Measurements from ENCODE around the gene LUC7L2.
"Not testable (repeated sequence)": the region's sequence is repeated elsewhere in the genome, so short reads cannot be mapped to it uniquely, and the experiment has no call there.

LUC7L2 gene

DNA sequence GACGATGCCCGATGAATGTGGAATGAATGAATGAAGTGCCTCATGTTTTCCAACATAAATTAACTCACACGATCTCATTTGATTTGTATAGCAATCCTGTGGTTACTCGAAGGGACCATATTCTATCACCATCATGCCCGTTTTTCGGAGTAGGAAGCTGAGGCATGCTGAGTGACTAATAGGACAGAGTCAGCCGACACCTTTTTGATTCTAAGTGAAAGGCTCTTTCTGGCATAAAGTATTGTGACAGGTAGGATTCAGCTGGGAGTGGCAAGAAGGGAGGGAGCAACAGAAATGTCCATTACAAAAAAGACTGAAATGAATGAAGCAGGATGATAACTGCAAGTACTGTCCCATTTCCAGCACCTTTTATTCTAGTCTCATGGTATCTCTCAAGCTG is 68.1 kb downstream of the LUC7L2 start:
- no peaks in the 10 kb centered on the region for H3K9me3 Mint-ChIP-seq
- no peak overlapping the region for H3K4me3 Mint-ChIP-seq
- H3K4me1 Mint-ChIP-seq: no peaks in the 10 kb centered on the region
- no peaks in the 10 kb centered on the region for H3K27me3 Mint-ChIP-seq
- ATAC-seq (replicated peaks) (no peak), DNase-seq (no peak)
- no peak overlapping the region for H3K27ac Mint-ChIP-seq
- H3K36me3 Mint-ChIP-seq: peaks cover 19 to 41% of the 10 kb centered on the region in 2 donors

DNA sequence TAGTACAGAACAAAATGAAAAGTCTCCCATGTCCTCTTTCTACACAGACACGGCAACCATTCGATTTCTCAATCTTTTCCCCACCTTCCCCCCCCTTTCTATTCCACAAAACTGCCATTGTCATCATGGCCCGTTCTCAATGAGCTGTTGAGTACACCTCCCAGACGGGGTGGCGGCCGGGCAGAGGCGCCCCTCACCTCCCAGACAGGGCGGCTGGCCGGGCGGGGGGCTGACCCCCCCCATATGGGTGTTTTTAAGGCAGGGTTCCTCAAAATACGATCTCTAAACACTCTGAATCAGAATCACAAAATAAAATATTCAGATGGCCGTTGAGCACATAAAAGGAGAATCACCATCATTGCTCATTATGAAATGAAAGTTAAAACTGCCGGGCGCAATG is 70.0 kb downstream of the LUC7L2 start:
- peaks cover 25 to 47% of the 10 kb centered on the region in 2 donors for H3K36me3 Mint-ChIP-seq
- not testable (repeated sequence) for H3K4me3 Mint-ChIP-seq; H3K9me3 Mint-ChIP-seq; H3K27ac Mint-ChIP-seq; DNase-seq; H3K27me3 Mint-ChIP-seq; ATAC-seq (replicated peaks)
- H3K4me1 Mint-ChIP-seq: peaks cover 3 to 10% of the 10 kb centered on the region in 2 donors

DNA sequence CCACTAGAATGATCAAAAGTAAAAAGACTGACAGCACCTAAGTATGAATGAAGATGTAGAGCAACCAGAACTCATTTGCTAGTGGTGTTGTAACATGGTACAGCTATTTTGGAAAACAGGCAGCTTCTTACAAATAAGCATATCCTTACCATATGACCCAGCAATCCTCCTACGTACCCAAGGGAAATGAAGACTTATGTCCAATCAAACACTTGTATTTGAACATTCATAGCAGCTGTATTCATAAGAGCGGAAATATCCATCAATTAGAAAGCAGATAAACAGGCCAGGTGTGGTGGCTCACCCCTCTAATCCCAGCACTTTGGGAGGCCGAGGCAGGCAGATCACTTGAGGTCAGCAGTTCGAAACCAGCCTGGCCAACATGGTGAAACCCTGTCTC is 70.7 kb downstream of the LUC7L2 start:
- Mint-ChIP-seq H3K9me3 (no peaks in the 10 kb centered on the region), H3K36me3 (peaks cover 22 to 44% of the 10 kb centered on the region in 2 donors)

DNA sequence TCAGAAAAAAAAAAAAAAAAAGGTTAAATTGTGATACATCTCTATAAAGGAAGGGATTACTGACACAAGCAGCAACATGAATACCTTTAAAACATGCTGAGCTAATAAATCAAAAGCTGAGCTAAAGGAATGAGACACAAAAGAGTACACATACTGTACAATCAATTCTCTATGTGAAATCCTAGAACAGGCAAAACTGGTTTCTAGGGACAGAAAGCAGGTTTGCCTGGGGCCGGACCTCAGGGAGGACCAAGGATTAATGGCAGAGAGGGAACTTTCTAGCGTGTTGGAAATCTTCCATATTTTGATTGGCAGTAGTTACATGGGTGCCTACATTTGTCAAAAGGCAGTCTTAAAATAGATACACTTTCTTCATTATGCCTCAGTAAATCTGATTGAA is 71.3 kb downstream of the LUC7L2 start:
- ATAC-seq (replicated peaks): no peak
- no peak overlapping the region for H3K4me3 Mint-ChIP-seq
- no peaks in the 10 kb centered on the region for H3K27me3 Mint-ChIP-seq
- peaks cover 6 to 10% of the 10 kb centered on the region in 2 donors for H3K4me1 Mint-ChIP-seq
- H3K9me3 Mint-ChIP-seq: no peaks in the 10 kb centered on the region
- no peak for DNase-seq
- peaks cover 23 to 46% of the 10 kb centered on the region in 2 donors for H3K36me3 Mint-ChIP-seq
- no peak overlapping the region for H3K27ac Mint-ChIP-seq

More for the DNA sequence above, 70.7 kb downstream of the LUC7L2 start:
- Mint-ChIP-seq H3K4me3 (no peak overlapping the region), H3K27me3 (no peaks in the 10 kb centered on the region), H3K4me1 (peaks cover 4 to 10% of the 10 kb centered on the region in 2 donors), H3K27ac (no peak overlapping the region)
- ATAC-seq (replicated peaks): no peak
- DNase-seq: no peak

DNA sequence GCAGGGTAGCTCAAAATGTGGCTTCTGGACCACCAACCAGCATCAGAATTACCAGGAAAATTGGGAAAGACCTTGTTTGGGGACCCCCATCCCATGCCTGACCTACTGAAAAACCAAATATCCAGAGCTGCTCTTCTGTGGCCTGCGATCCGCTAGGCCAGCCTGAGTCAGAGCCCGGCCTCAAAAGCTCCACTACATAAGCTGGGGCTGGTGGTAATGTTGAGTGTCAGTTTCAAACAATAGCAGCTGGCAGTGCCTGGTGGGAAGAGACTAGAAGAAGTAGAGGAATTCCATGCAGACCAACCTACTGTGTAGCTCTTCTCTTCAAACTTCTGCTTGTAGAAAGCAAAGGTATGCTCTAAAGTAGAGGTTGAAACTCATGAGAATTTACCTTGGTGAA is 71.8 kb downstream of the LUC7L2 start:
- Mint-ChIP-seq H3K36me3 (peaks cover 23 to 46% of the 10 kb centered on the region in 2 donors), H3K27me3 (no peaks in the 10 kb centered on the region), H3K9me3 (no peaks in the 10 kb centered on the region), H3K27ac (no peak overlapping the region), H3K4me3 (no peak overlapping the region), H3K4me1 (peaks cover 6 to 10% of the 10 kb centered on the region in 2 donors)
- ATAC-seq (replicated peaks) (no peak), DNase-seq (no peak)

DNA sequence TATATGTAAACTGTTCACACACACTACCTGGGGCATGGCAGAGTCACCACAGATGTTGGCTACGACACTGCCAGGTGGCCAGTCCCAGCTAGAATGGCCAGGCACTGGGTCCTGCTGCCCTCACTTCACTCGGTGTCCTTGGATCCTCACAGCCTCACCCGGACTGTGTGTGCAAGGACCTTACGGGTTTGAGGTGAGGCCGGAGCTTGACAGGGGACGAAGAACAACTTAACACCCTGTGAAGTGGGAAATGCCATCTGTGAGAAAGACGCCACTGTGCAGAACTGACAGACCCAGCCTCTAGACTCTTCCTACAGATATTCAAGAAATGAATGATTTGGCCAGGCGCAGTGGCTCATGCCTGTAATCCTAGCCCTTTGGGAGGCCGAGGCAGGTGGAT is 77.1 kb downstream of the LUC7L2 start:
- ATAC-seq (replicated peaks) (no peak), DNase-seq (no peak)
- Mint-ChIP-seq H3K27me3 (no peaks in the 10 kb centered on the region), H3K4me3 (no peak overlapping the region), H3K27ac (no peak overlapping the region), H3K4me1 (peaks cover 6 to 10% of the 10 kb centered on the region in 2 donors), H3K9me3 (no peaks in the 10 kb centered on the region), H3K36me3 (peaks cover 31 to 36% of the 10 kb centered on the region in 2 donors)

DNA sequence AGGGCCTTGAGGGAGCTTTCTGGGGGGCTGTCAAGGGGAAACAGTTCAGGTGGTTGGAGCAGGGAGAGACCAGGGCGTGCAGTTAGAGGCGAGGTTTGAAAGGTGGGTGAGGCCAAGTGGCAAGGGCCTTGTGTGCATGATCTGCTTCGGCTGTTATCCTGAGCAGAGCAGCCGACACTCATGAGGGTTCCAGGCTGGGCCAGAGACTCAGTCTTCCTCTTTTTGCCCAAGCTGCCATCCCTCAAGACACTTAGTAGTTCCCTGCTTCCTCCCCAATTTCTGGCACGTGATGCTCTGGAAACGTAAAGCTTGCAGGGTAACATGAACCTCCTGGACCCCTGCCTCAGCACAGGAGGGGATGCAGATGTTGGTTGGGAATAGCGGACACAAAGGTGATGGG is 79.7 kb downstream of the LUC7L2 start:
- Mint-ChIP-seq H3K4me1 (peaks cover 3 to 8% of the 10 kb centered on the region in 2 donors), H3K9me3 (no peaks in the 10 kb centered on the region), H3K36me3 (peaks cover 21 to 30% of the 10 kb centered on the region in 2 donors), H3K27me3 (no peaks in the 10 kb centered on the region), H3K27ac (no peak overlapping the region), H3K4me3 (no peak overlapping the region)
- DNase-seq (no peak), ATAC-seq (replicated peaks) (no peak)

DNA sequence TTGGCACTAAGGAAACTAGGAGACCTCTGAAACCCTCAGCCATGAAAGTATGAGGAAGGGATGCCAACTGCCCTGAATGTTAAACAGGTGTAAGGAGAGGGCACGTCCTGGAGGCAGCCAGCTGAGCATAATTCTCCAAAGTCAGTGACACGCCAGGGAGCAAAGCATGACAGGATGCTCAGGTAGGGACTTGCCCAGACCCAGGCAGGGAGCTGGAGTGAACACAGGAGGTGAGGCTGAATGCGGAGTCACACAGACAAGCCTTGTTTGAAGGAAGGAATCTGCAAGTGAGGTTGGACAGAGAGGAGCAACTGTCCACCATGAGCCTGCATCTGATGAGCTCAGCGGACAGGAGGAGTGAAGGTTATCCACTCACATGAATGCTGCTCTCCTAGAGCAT is 82.3 kb downstream of the LUC7L2 start:
- Mint-ChIP-seq H3K9me3 (no peaks in the 10 kb centered on the region), H3K27ac (no peak overlapping the region), H3K4me1 (peaks cover 0 to 5% of the 10 kb centered on the region in 2 donors), H3K36me3 (peaks cover 10 to 19% of the 10 kb centered on the region in 2 donors), H3K4me3 (no peak overlapping the region), H3K27me3 (no peaks in the 10 kb centered on the region)
- ATAC-seq (replicated peaks) (no peak), DNase-seq (no peak)

DNA sequence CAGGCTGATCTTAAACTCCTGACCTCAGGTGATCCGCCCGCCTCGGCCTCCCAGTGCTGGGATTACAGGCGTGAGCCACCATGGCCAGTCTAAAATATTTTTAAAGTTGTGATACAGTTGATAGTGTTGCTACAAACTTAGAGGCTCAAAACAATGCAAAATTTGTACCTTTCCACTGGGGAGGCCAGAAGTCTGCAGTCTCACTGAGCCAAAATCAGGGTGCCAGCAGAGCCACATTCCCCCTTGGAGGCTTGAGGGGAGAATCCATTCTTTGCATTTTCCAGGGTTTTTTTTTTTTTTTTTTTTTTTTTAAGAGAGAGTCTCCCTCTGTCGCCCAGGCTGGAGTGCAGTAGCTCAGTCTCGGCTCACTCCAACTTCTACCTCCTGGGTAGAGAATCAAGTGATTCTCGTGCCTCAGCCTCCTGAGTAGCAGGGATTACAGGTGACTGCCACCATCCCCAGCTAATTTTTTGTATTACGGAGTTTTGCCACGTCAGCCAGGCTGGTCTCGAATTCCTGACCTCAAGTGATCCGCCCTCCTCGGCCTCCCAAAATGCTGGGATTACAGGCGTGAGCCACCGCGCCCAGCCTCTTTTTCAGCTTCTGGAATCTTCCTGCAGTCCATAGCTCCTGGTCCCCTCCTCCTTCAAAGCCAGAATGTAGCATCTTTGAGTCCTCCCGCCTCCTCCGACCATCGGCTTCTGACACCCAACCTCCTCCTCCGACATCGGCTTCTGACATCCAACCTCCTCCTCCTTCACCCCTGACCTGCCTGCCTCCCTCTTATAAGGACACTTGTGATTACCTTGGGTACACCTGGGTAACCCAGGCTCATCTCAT is 86.6 kb downstream of the LUC7L2 start:
- no peak for ATAC-seq (replicated peaks)
- no peaks in the 10 kb centered on the region for H3K27me3 Mint-ChIP-seq

DNA sequence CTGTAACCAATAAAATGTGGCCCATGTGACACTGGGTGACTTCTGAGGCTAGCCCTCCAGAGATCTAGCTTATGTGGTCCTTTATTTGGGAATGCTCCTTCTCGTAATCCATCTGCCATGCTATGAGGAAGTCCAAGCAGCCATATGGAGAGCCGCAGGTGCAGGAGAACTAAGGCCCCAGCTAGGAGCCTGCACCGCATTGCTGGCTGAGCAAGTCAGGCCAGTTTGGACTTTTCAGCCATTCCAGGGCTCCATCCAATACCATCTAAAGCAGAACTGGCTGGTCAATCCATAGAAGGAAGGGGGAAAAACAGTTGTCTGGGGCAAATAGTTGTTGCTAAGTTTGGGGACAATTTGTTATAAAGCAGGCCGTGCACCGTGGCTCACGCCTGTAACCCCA is 91.2 kb downstream of the LUC7L2 start:
- no peak overlapping the region for H3K27ac Mint-ChIP-seq
- no peaks in the 10 kb centered on the region for H3K9me3 Mint-ChIP-seq
- H3K36me3 Mint-ChIP-seq: no peaks in the 10 kb centered on the region
- no peak overlapping the region for H3K4me3 Mint-ChIP-seq
- no peak for ATAC-seq (replicated peaks)
- no peaks in the 10 kb centered on the region for H3K27me3 Mint-ChIP-seq
- no peaks in the 10 kb centered on the region for H3K4me1 Mint-ChIP-seq
- DNase-seq: no peak

More for the DNA sequence above, 86.6 kb downstream of the LUC7L2 start:
- Mint-ChIP-seq H3K27ac (no peak overlapping the region), H3K9me3 (no peaks in the 10 kb centered on the region), H3K36me3 (peaks cover 0 to 6% of the 10 kb centered on the region in 2 donors), H3K4me1 (peaks cover 0 to 5% of the 10 kb centered on the region in 2 donors), H3K4me3 (no peak overlapping the region)
- DNase-seq: no peak

DNA sequence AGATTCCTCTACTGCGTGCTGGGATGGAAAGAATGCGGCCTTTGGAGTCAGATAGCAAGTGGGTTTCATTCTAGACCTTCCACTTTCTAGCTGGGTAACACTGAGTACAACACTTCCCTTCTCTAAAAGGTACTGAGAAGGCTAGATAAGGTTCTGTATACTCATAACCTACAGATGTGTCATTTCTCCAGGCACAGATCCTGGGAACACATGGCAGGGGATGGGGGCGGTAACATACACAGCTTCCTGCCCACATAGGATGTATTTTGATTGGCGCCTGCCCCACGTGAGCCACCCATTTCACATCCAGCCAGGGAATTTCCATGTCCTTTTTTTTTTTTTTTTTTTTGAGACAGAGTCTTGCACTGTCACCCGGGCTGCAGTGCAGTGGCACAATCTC is 91.9 kb downstream of the LUC7L2 start:
- ATAC-seq (replicated peaks) (no peak), DNase-seq (no peak)
- H3K27me3 Mint-ChIP-seq: no peaks in the 10 kb centered on the region
- no peak overlapping the region for H3K27ac Mint-ChIP-seq
- H3K9me3 Mint-ChIP-seq: no peaks in the 10 kb centered on the region
- no peak overlapping the region for H3K4me3 Mint-ChIP-seq
- no peaks in the 10 kb centered on the region for H3K36me3 Mint-ChIP-seq
- no peaks in the 10 kb centered on the region for H3K4me1 Mint-ChIP-seq

DNA sequence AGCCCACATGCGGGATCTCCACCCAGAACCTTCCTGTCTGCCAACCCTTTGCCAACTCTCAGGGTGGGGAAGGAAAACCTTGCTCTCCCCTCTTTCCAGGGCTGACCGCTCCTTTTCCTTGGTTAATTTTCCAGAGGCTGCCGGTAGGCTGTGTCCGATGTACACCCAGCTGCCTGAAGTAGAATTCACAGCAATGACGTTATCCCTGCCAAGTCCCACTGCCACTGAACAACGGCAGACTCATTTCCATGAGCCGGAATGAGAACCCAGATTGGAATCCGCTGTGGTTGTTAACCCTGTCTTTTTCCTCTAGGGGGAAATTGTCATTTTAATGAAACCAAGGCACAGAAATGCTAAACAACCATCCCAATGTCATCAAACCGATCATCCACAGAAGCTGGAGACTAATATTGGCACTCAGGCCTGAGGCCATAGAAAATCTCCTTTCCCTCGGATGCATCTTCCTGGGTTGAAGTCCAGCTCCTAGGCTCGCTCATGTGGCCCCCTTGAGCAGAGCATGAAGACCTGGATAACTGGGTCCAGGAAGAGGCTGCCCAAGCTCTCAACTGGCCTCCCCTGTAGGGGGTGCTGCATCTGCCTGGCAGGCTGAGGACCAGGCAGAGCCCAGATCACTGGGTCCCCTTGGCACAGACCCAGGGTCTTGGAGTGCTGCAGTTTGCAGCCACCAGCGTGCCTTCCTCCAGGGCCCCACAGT is 93.4 kb downstream of the LUC7L2 start:
- Mint-ChIP-seq H3K9me3 (no peaks in the 10 kb centered on the region), H3K27me3 (no peaks in the 10 kb centered on the region), H3K36me3 (no peaks in the 10 kb centered on the region), H3K4me3 (no peak overlapping the region), H3K27ac (no peak overlapping the region), H3K4me1 (no peaks in the 10 kb centered on the region)
- ATAC-seq (replicated peaks): no peak
- DNase-seq: no peak

DNA sequence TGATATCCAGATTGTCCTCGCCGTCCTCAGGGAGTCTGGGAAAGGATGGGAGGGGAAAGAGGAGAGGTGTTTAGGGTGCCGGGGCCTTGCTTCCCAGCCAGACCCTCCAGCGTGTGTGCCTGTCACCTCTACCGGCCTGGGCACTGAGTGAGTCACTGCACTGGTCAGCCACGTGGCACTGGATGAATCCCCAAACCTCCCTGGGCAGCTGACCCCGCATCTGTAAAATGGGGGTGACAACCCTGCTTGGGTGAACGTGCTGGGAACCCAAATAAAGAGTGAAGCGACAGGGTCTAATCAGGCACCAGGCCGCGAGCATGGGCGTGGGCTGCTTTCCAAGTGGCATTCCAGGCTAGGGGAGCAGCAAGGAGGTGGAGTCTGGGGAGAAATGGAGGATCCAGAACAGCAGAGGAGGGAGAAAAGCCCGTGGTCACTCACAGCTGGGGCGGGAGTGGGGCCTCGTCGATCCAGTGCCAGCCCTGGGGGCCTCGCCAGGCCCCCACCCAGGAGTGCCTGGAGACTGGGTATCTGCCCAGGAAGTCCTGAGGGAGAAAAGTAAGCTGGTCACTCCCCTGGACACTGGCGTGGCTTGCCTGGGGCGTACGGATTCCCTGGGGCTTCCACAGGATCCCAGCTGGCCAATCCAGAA is 94.1 kb downstream of the LUC7L2 start:
- H3K9me3 Mint-ChIP-seq: no peaks in the 10 kb centered on the region
- H3K4me1 Mint-ChIP-seq: no peaks in the 10 kb centered on the region
- H3K4me3 Mint-ChIP-seq: no peak overlapping the region
- ATAC-seq (replicated peaks) (no peak), DNase-seq (no peak)
- no peaks in the 10 kb centered on the region for H3K27me3 Mint-ChIP-seq
- H3K27ac Mint-ChIP-seq: no peak overlapping the region
- no peaks in the 10 kb centered on the region for H3K36me3 Mint-ChIP-seq

DNA sequence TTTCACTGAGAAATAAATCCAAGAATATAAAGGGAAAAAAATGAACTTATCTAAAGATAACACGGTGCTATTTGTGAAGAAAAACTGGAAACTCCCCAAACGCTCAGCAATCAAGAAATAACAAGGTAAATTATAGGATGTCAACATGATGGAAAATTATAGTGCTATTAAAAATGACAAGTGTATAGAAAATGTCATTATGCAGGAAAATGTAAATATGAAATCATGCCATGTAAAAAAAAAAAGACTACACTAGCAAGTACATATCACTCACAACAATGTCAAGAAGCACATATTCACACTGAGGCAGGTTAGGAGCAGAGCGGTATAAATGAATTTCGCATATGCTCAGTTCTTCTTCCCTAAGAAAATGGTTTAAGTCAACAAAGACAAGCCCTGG is 96.1 kb downstream of the LUC7L2 start:
- no peaks in the 10 kb centered on the region for H3K4me1 Mint-ChIP-seq
- no peaks in the 10 kb centered on the region for H3K27me3 Mint-ChIP-seq
- no peak overlapping the region for H3K4me3 Mint-ChIP-seq
- DNase-seq: no peak
- H3K27ac Mint-ChIP-seq: no peak overlapping the region
- H3K36me3 Mint-ChIP-seq: no peaks in the 10 kb centered on the region
- H3K9me3 Mint-ChIP-seq: no peaks in the 10 kb centered on the region
- no peak for ATAC-seq (replicated peaks)

Data from stimulated activated naive B cell treated with anti-CD40 and anti-IgM and Interleukin-4, amounts not matched to agents 10 μg/mL and 1 μg/mL and 100 μg/mL, for 72 hours (primary cell).